GM21737 (cell line): ENCODE results near the gene FBXO46.
"Not testable (repeated sequence)": the region's sequence is repeated elsewhere in the genome, so short reads cannot be mapped to it uniquely, and the experiment has no call there.

ENCODE experiments used
- ATAC-seq: cut with Tn5 transposase; IDR thresholded peaks from one replicate; pipeline ENCODE4 v1.9.1; 2021; ENCODE audit warnings: mild to moderate bottlenecking, moderate library complexity; ENCODE audit not compliant: unreplicated experiment

The FBXO46 gene

GRCh38 chr19:45733160-45733810 is 2.6 kb upstream of the FBXO46 start, which contains the start of gene MEIOSIN:
Gene MEIOSIN, plus strand, starts transcription at chr19:45733439. Its CDS starts 1,938 bp downstream, at chr19:45735377.
- no peak for ATAC-seq

- ATAC-seq, result no peak
Measured at GRCh38 chr19:45729800-45730290, 851 bp downstream of the FBXO46 start.

- ATAC-seq, result not testable (repeated sequence)
Measured at GRCh38 chr19:45728683-45729082, 2.0 kb downstream of the FBXO46 start.

DNA sequence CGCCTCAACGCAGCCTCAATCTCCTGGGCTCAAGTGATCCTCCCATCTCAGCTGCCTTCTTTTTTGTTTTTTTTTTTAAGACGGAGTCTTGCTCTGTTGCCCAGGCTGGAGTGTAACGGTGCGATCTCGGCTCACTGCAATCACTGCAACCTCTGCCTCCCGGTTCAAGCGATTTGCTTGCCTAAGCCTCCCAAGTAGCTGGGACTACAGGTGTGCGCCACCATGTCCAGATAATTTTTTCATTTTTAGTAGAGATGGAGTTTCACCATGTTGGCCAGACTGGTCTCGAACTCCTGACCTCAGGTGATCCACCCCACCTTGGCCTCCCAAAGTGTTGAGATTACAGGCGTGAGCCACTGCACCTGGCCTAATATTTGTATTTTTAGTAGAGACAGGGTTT is 10.6 kb downstream of the FBXO46 start:
- not testable (repeated sequence) for ATAC-seq

GRCh38 chr19:45717983-45718650 is 12.6 kb downstream of the FBXO46 start:
- no peak for ATAC-seq

- peak; percentile 86 for ATAC-seq
Measured at GRCh38 chr19:45717131-45717982, 13.3 kb downstream of the FBXO46 start.

- ATAC-seq, result no peak
Measured at GRCh38 chr19:45716359-45717130, 14.2 kb downstream of the FBXO46 start.

GRCh38 chr19:45715139-45715538 is 15.6 kb downstream of the FBXO46 start:
- no peak for ATAC-seq

DNA sequence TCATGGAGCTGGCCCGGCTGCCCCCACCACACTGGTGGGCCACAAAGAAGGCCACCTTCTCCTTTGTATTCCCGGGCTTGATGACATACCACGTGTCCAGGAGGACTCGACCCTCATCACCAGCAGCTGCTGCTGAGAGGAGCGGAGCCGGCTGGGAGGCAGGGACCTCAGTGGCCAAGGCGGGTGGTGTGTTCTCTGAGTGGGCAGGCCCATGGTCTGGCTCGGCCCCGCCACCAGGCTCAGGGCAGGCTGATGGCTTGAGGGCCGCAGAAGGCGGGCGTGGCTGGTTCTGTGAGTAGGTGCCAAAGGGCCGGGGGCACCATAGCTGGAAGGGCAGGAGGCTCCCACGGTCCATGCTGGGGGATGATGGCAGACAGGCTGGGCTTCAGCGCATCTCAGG is 17.6 kb downstream of the FBXO46 start:
- ATAC-seq, result no peak

GRCh38 chr19:45712699-45713067 is 18.0 kb downstream of the FBXO46 start:
- ATAC-seq, result no peak

GRCh38 chr19:45711851-45712698 is 18.6 kb downstream of the FBXO46 start:
- no peak for ATAC-seq

DNA sequence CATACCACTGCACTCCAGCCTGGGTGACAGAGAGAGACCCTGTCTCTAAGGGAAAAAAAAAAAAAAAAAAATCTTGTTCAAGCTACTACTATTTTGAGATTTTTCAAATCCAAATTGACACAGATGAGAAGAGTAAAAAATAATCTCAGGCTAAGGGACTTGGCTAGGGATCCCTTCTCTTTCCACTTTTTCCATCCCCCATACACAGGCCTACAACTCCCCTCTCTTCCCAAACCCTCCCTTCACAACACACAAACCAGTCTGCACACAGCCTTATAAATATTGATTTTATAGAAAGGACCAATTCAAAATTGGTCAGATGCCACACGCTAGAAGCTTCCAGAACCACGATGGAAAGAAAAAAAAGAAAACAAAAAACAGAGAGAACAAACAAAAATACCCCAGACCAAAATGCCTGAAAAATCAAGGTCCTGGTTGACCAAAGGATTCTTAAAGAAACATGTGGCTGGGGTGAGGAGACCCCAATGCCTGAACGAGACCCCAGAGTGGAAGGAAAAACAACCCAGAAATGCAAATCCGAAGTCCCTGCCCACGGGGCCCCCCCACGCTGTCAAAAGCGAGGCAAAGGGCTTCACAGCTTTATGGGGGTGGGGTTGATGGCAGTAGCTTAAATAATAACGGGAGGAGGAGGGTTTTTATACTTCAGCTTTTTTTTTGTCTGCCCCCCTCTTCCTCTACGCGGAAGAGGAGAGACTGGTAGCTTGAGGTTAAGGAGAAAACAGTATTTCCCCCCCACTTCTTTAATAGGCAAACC is 20.2 kb downstream of the FBXO46 start:
- ATAC-seq, result no peak

- no peak for ATAC-seq
Measured at GRCh38 chr19:45705710-45706415, 24.8 kb downstream of the FBXO46 start.

GRCh38 chr19:45705115-45705514 is 25.6 kb downstream of the FBXO46 start:
- no peak for ATAC-seq

DNA sequence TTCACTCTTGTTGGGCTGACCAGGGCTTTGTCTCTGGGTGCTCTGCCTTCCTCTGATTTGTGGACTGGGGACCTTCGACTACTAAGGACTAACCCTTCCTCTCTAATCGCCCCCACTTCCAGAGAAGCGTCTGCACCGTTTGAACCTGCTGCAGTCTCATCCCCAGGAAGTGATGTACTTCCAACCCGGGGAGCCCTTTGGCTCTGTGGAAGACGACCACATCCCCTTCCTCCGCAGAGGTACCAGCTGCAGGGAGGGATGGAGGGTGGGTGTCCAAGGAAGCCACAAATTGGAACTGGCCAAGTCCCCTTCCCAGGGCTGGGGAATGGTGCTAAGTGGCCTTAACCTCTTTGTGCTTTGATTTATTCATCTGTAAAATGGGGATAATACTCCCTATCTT is 29.0 kb downstream of the FBXO46 start:
- ATAC-seq, result no peak

DNA sequence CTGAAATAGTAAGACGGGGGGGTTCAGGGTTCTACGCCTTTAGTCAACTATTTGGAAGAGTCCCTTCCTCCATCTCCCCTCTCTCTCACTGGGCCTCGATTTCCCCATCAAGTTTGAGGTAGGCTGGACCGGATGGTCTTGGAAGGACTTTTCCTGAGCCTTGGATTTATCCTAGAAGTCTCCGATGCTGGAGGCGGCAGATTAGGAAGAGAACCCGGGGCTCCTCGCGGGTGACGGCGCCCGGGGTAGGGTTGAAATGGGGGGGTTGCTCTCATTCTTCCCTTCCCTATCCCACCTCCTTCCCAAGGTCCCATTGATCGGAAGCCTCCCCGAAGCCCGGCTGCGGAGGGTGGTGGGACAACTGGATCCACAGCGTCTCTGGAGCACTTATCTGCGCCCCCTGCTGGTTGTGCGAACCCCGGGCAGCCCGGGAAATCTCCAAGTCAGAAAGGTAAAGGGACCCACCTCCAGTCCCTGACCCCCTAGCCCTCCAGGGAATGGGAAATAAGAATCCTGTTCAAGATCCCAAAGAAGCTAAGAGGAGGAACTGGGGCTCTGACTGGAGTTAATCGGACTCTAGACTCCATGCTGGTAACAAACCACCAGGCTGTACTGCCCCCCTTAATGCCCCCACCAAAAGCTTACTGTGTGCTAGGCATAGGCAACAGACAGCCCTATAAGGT is 37.4 kb downstream of the FBXO46 start:
- ATAC-seq, result no peak

DNA sequence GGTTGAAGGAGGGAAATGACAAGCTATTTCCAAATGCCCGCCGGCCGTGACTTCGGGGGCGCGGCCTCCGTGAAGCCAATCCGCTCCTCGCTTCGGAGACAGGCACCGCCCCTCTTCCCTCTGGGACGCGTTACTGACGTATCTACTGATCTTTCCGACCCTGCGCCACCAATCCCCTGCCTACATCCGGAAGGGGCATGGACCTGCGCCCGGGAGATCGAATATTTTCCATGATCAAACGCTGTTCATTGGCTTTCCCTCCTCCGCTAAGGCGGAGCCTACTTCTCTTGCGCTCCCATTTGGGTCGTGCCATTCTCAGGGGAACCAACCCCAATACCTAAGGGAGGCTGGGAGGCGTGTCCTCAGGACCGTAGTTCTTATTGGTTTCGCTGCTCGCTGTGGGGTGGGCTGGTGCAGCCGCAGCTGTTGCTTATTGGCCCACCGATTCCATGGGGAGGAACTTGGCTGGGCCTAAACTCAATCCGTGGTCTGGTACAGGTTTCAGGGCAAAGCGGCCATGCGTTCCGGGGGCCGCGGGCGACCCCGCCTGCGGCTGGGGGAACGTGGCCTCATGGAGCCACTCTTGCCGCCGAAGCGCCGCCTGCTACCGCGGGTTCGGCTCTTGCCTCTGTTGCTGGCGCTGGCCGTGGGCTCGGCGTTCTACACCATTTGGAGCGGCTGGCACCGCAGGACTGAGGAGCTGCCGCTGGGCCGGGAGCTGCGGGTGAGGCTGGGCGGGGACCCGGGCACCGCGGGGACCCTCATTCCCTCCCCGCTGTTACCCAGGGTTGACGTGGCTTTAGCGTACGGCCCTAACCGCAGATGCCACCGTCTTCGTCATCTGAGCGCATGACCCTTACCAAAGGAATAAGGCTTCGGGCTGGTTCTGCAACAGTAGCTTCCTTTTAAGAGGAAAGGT is 38.2 kb downstream of the FBXO46 start, which contains the start of gene QPCTL:
TSS of gene QPCTL (plus strand) at position 480 of the 919 bp plus-strand sequence. CDS start at position 518, 38 bp downstream.
- ATAC-seq, result peak; percentile 83
